GM23338 (cell line): ENCODE measurements around the gene NPAS2. TPM values are rescaled to one million over a fixed set of nuclear protein-coding genes. Genes with fewer than 3 reads are reported as not detected.

Experiments used
- ATAC-seq: fragments of 200-7000 bp; cut with Tn5 transposase; 3 replicates; pipeline ENCODE4 v1.9.1; 2020
- DNase-seq: peaks from one replicate; pipeline ENCODE4 v3.0.0-alpha.2; 2015; ENCODE audit warnings: low spot score
- H2AFZ ChIP-seq: fragments of 200-600 bp; sonication (generic); 2 replicates; pipeline ENCODE4 v1.8.0; 2016; ENCODE audit warnings: antibody characterized with exemption, mild to moderate bottlenecking, moderate library complexity
- H3F3A ChIP-seq: fragments of 200-600 bp; sonication (generic); replicated peaks from 2 replicates; pipeline ENCODE4 v1.8.0; 2017; ENCODE audit warnings: antibody characterized with exemption, mixed run types, low read depth
- H3K27ac ChIP-seq: fragments of 200-600 bp; sonication (generic); 2 replicates; pipeline ENCODE4 v1.6.1; 2016; ENCODE audit warnings: low read depth
- H3K27me3 ChIP-seq: fragments of 200-600 bp; sonication (generic); 2 replicates; pipeline ENCODE4 v1.8.0; 2016; ENCODE audit warnings: mild to moderate bottlenecking, mixed run types, moderate library complexity; ENCODE audit not compliant: insufficient read depth
- H3K36me3 ChIP-seq: fragments of 200-600 bp; sonication (generic); 2 replicates; pipeline ENCODE4 v1.8.0; 2016; ENCODE audit warnings: mild to moderate bottlenecking; ENCODE audit not compliant: insufficient read depth
- H3K4me1 ChIP-seq: fragments of 200-600 bp; sonication (generic); 2 replicates; pipeline ENCODE4 v1.8.0; 2016; ENCODE audit warnings: mild to moderate bottlenecking, moderate library complexity; ENCODE audit not compliant: insufficient read depth
- H3K4me2 ChIP-seq: fragments of 200-600 bp; sonication (generic); 2 replicates; pipeline ENCODE4 v1.7.1; 2017; ENCODE audit warnings: mixed run types
- H3K4me3 ChIP-seq: fragments of 200-600 bp; sonication (generic); 2 replicates; pipeline ENCODE4 v1.6.1; 2016; ENCODE audit warnings: mixed run types
- H3K79me2 ChIP-seq: fragments of 200-600 bp; sonication (generic); replicated peaks from 2 replicates; pipeline ENCODE4 v1.8.0; 2017; ENCODE audit warnings: mild to moderate bottlenecking; ENCODE audit not compliant: insufficient read depth
- H3K9me2 ChIP-seq: fragments of 200-600 bp; sonication (generic); 2 replicates; pipeline ENCODE4 v1.8.0; 2017; ENCODE audit not compliant: insufficient read depth
- H4K20me1 ChIP-seq: fragments of 200-600 bp; sonication (generic); replicated peaks from 2 replicates; pipeline ENCODE4 v1.8.0; 2017; ENCODE audit warnings: mild to moderate bottlenecking; ENCODE audit not compliant: insufficient read depth
- H3K27ac Mint-ChIP-seq: 2 replicates; pipeline ENCODE4 v1.8.0; 2020; ENCODE audit warnings: inconsistent platforms, mild to moderate bottlenecking, moderate library complexity, mixed read lengths
- H3K27me3 Mint-ChIP-seq: 3 replicates; pipeline ENCODE4 v1.8.0; 2022; ENCODE audit warnings: low read depth, mild to moderate bottlenecking, moderate library complexity, mixed read lengths, inconsistent platforms; ENCODE audit not compliant: insufficient read depth, poor library complexity
- H3K36me3 Mint-ChIP-seq: 3 replicates; pipeline ENCODE4 v1.8.0; 2021; ENCODE audit warnings: low read depth, mild to moderate bottlenecking, inconsistent platforms, moderate library complexity, mixed read lengths
- H3K4me1 Mint-ChIP-seq: 3 replicates; pipeline ENCODE4 v1.8.0; 2020; ENCODE audit warnings: mild to moderate bottlenecking, inconsistent platforms, mixed read lengths
- H3K4me3 Mint-ChIP-seq: 3 replicates; pipeline ENCODE4 v1.8.0; 2021; ENCODE audit warnings: moderate library complexity, mild to moderate bottlenecking, inconsistent platforms, mixed read lengths
- H3K9me3 Mint-ChIP-seq: 3 replicates; pipeline ENCODE4 v1.8.0; 2020; ENCODE audit warnings: moderate library complexity, mild to moderate bottlenecking, inconsistent platforms, mixed read lengths
- CREB1 ChIP-seq: fragments of 250-450 bp; sonication (Bioruptor Pico); IDR thresholded peaks from 2 replicates; pipeline ENCODE4 v1.5.0; 2020; ENCODE audit warnings: low read depth, mild to moderate bottlenecking, moderate library complexity
- CTCF ChIP-seq, 2 experiments: fragments of 200-600 bp in 1 of 2; sonication (generic) in 1 of 2; conservative IDR thresholded peaks; 2 replicates each; pipeline versions ENCODE4 v1.5.1 to v1.6.1; 2016 to 2017; ENCODE audit warnings: antibody characterized with exemption in 2 of 2, low read depth in 2 of 2, mild to moderate bottlenecking in 2 of 2, moderate library complexity in 1 of 2
- EZH2 ChIP-seq: fragments of 200-600 bp; sonication (generic); IDR thresholded peaks from one replicate; pipeline ENCODE4 v1.8.0; 2017; ENCODE audit warnings: antibody characterized with exemption, mild to moderate bottlenecking, low read depth; ENCODE audit not compliant: unreplicated experiment
- EZH2phosphoT487 ChIP-seq: fragments of 200-600 bp; sonication (generic); IDR thresholded peaks from one replicate; pipeline ENCODE4 v1.8.1; 2018; ENCODE audit warnings: antibody characterized with exemption; ENCODE audit not compliant: unreplicated experiment
- JUNB ChIP-seq: IDR thresholded peaks from one replicate; pipeline ENCODE4 v1.6.1; 2016; ENCODE audit warnings: antibody characterized with exemption; ENCODE audit not compliant: unreplicated experiment
- NANOG ChIP-seq: IDR thresholded peaks from 2 replicates; pipeline ENCODE4 v1.6.1; 2016; ENCODE audit warnings: antibody characterized with exemption, borderline replicate concordance
- STAT1 ChIP-seq: IDR thresholded peaks from one replicate; pipeline ENCODE4 v1.6.1; 2016; ENCODE audit warnings: antibody characterized with exemption; ENCODE audit not compliant: unreplicated experiment
- ZNF114 ChIP-seq: fragments of 250-450 bp; sonication (Bioruptor Pico); IDR thresholded peaks from 2 replicates; pipeline ENCODE4 v1.5.0; 2020; ENCODE audit warnings: mild to moderate bottlenecking, moderate library complexity
- ZNF331 ChIP-seq: fragments of 250-450 bp; sonication (Bioruptor Pico); IDR thresholded peaks from 2 replicates; pipeline ENCODE4 v1.5.0; 2020; ENCODE audit warnings: low read depth, mild to moderate bottlenecking, moderate library complexity
- ZNF462 ChIP-seq: fragments of 250-450 bp; sonication (Bioruptor Pico); IDR thresholded peaks from 2 replicates; pipeline ENCODE4 v1.5.0; 2020; ENCODE audit warnings: mild to moderate bottlenecking, moderate library complexity
- polyA plus RNA-seq: library from polyadenylated mRNA; unstranded; fragments of >200 nt; fragmentation: Nextera tagmentation; extraction: Ambion mirVana; gene quantifications from 2 replicates; pipeline ENCODE4 v1.2.1, GENCODE V29; 2016
- total RNA-seq: library from RNA; depleted of rRNA; stranded (reverse); fragments of >200 nt; shearing (Covaris generic); gene quantifications from 2 replicates; pipeline ENCODE4 v1.2.3, GENCODE V29; 2014
- TF ChIP-seq, protein P1 (sequence below): IDR thresholded peaks from one replicate; pipeline ENCODE4 v1.6.1; 2018; ENCODE audit warnings: antibody characterized with exemption; ENCODE audit not compliant: unreplicated experiment

NPAS2 gene
- total and polyA plus RNA-seq, 2 experiments from 2014 or later, result 0.56 to 1.1 TPM

GRCh38 chr2:100929147-100929546, 109.2 kb downstream of the NPAS2 start (continued):
- TF ChIP-seq, protein P1, sequence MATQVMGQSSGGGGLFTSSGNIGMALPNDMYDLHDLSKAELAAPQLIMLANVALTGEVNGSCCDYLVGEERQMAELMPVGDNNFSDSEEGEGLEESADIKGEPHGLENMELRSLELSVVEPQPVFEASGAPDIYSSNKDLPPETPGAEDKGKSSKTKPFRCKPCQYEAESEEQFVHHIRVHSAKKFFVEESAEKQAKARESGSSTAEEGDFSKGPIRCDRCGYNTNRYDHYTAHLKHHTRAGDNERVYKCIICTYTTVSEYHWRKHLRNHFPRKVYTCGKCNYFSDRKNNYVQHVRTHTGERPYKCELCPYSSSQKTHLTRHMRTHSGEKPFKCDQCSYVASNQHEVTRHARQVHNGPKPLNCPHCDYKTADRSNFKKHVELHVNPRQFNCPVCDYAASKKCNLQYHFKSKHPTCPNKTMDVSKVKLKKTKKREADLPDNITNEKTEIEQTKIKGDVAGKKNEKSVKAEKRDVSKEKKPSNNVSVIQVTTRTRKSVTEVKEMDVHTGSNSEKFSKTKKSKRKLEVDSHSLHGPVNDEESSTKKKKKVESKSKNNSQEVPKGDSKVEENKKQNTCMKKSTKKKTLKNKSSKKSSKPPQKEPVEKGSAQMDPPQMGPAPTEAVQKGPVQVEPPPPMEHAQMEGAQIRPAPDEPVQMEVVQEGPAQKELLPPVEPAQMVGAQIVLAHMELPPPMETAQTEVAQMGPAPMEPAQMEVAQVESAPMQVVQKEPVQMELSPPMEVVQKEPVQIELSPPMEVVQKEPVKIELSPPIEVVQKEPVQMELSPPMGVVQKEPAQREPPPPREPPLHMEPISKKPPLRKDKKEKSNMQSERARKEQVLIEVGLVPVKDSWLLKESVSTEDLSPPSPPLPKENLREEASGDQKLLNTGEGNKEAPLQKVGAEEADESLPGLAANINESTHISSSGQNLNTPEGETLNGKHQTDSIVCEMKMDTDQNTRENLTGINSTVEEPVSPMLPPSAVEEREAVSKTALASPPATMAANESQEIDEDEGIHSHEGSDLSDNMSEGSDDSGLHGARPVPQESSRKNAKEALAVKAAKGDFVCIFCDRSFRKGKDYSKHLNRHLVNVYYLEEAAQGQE, result no peak
- TF ChIP-seq NANOG (no peak), CREB1 (CRISPR knock-in tag) (no peak), CTCF (conservative IDR thresholded peaks at IDR 0.05; ENCODE audit: low read depth in 2 of 2) (no peak), STAT1 (no peak), EZH2phosphoT487 (no peak), JUNB (no peak), ZNF114 (CRISPR knock-in tag) (no peak)

DNA sequence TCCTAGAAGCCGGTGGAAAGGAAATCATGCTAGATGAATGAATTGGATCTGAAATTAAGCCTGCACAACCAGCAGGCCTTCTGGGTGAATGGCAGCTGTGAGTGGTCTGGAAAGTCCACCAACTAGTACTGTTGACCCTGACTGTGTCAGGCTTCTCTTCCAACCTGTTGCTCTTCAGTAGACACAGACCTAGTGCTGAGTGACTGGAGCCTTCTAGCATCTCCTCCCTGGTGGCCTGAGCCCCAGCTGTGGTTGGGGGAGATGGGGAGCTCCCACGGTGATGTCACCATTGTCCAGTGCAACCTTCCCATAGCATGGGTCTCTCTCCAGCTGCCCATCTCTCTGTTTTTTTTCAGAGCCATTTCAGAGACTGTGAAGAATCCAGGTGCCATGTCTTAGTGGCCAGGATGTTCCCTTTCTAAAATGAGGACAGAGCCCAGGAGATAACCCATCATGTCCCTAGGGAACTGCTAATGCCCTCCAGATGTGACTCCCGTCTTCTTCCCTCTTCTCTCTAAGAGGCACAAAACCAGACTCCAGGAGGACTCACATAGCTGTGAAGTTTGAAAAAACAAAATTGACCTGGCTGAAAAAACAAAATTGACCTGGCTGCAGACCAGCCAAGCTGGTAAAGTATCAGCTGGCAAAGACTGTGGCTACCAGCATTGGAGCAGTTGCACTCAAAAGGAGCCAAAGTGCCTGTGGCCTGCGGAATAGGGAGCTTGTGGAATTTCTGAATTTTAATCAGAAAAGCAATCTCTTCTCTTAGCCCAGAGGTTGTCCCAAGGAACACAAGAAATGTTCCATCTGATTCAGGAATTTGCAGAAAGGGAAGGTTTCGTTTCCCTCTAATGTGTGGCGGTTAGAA, 114.8 kb downstream of the NPAS2 start:
- Mint-ChIP-seq H3K9me3 (no peaks in the 10 kb centered on the region), H3K27ac (no peak overlapping the region), H3K27me3 (peaks cover 3% of the 10 kb centered on the region), H3K4me1 (peaks cover 3% of the 10 kb centered on the region; the same call in 2 of the 3 replicates), H3K36me3 (no peaks in the 10 kb centered on the region), H3K4me3 (no peak overlapping the region)
- H3K9me2 ChIP-seq, result no peaks in the 10 kb centered on the region
- ATAC-seq (no peak), DNase-seq (no peak)
- no peak overlapping the region for H2AFZ ChIP-seq
- H3K36me3 ChIP-seq, result no peaks in the 10 kb centered on the region
- H3F3A ChIP-seq, result no peaks in the 10 kb centered on the region
- no peaks in the 10 kb centered on the region; the same call in 1 of the 2 replicates for H4K20me1 ChIP-seq
- H3K79me2 ChIP-seq, result no peaks in the 10 kb centered on the region
- H3K27ac ChIP-seq, result no peak overlapping the region
- H3K4me2 ChIP-seq, result no peak overlapping the region
- no peak overlapping the region for H3K4me3 ChIP-seq
- H3K4me1 ChIP-seq, result no peaks in the 10 kb centered on the region
- no peaks in the 10 kb centered on the region for H3K27me3 ChIP-seq
- TF ChIP-seq ZNF114 (CRISPR knock-in tag) (no peak), ZNF462 (CRISPR knock-in tag) (no peak), EZH2 (no peak), NANOG (no peak), CREB1 (CRISPR knock-in tag) (no peak), ZNF331 (CRISPR knock-in tag) (no peak)
